Kidney (tissue), 14 donors: Measurements from ENCODE around the gene REEP6. TPM values are rescaled to one million over a fixed set of nuclear protein-coding genes. Genes with fewer than 3 reads are reported as not detected.
A peak's percentile ranks its signal among the peaks of the same experiment; 100 is the strongest.

ENCODE experiments used
- DNase-seq, 5 donors: peaks; one replicate each; pipeline ENCODE4 v3.0.0-alpha.2; 2013 to 2020
- FAIRE-seq: peaks from 2 replicates; lab custom pipeline; 2012; peaks lifted over from hg19 to GRCh38; lab: Jason Lieb, UNC
- H3K27ac ChIP-seq, 2 donors: one replicate each; pipeline ENCODE4 v1.7.0; 2013; ENCODE audit warnings: low read depth in 2 of 2, low read length in 2 of 2, inconsistent platforms in 1 of 2
- H3K27me3 ChIP-seq: one replicate; pipeline ENCODE4 v1.7.1; 2013; ENCODE audit warnings: low read length, inconsistent platforms; ENCODE audit not compliant: control insufficient read depth, insufficient read depth
- H3K36me3 ChIP-seq, 3 donors: one replicate each; pipeline versions ENCODE4 v1.7.0 to v1.7.1; 2013; ENCODE audit warnings: low read length in 3 of 3, control low read depth in 1 of 3, inconsistent platforms in 1 of 3; ENCODE audit not compliant: insufficient read depth in 3 of 3, control insufficient read depth in 2 of 3
- H3K4me1 ChIP-seq, 3 donors: one replicate each; pipeline versions ENCODE4 v1.7.0 to v1.7.1; 2013; ENCODE audit warnings: low read length in 3 of 3, inconsistent platforms in 1 of 3, low read depth in 1 of 3; ENCODE audit not compliant: control insufficient read depth in 2 of 3, insufficient read depth in 2 of 3
- H3K4me3 ChIP-seq, 3 donors: one replicate each; pipeline versions ENCODE4 v1.7.0 to v1.8.1; 2013; ENCODE audit warnings: low read length in 3 of 3, control low read depth in 1 of 3, inconsistent platforms in 1 of 3
- H3K9ac ChIP-seq, 3 donors: one replicate each; pipeline versions ENCODE4 v1.7.0 to v1.7.1; 2013; ENCODE audit warnings: low read length in 3 of 3, control low read depth in 1 of 3, inconsistent platforms in 1 of 3
- H3K9me3 ChIP-seq, 3 donors: one replicate each; pipeline versions ENCODE4 v1.7.0 to v1.7.1; 2013; ENCODE audit warnings: low read length in 3 of 3, control low read depth in 1 of 3, inconsistent platforms in 1 of 3; ENCODE audit not compliant: control insufficient read depth in 2 of 3, insufficient read depth in 1 of 3
- intact Hi-C: fragments of 100-400 bp; cut with DNase I; formaldehyde crosslinking; loops from one replicate; pipeline ENCODE4 v1.11.1; 2022
- polyA plus RNA-seq: library from polyadenylated mRNA; stranded (reverse); fragments of 350-450 nt; fragmentation: Illumina TruSeq; extraction: RNeasy Lipid Tissue Mini Kit (QIAGEN cat#74804); gene quantifications from one replicate; pipeline ENCODE4 v1.2.3, GENCODE V29; 2014; ENCODE audit warnings: low read depth, low replicate concordance; ENCODE audit not compliant: insufficient read depth
- total RNA-seq: library from RNA; stranded (reverse); fragmentation: NEBNext Ultra II Directional; extraction: Animal tissue kit (Norgen Biotek cat#: 25700); gene quantifications from one replicate; pipeline ENCODE4 v1.2.1, GENCODE V29; 2021
- TF ChIP-seq, protein P1 (sequence below): IDR thresholded peaks from 3 replicates; pipeline ENCODE4 v1.5.1; 2012; ENCODE audit warnings: mild to moderate bottlenecking, moderate library complexity, borderline replicate concordance; ENCODE audit not compliant: insufficient read depth; ENCODE audit errors: extremely low read depth
- donor health status: control.
- donor health status: control.
- donor health status: control.
- donor health status: control.
- donor health status: control.
- donor health status: DM: yes; HTN: yes; CAD: no.
- donor health status: Normal renal cell carcinoma (clear cell type).

The REEP6 gene
- total and polyA plus RNA-seq, 2 donors from 2014 or later = 9.6 to 60.0 TPM

DNA sequence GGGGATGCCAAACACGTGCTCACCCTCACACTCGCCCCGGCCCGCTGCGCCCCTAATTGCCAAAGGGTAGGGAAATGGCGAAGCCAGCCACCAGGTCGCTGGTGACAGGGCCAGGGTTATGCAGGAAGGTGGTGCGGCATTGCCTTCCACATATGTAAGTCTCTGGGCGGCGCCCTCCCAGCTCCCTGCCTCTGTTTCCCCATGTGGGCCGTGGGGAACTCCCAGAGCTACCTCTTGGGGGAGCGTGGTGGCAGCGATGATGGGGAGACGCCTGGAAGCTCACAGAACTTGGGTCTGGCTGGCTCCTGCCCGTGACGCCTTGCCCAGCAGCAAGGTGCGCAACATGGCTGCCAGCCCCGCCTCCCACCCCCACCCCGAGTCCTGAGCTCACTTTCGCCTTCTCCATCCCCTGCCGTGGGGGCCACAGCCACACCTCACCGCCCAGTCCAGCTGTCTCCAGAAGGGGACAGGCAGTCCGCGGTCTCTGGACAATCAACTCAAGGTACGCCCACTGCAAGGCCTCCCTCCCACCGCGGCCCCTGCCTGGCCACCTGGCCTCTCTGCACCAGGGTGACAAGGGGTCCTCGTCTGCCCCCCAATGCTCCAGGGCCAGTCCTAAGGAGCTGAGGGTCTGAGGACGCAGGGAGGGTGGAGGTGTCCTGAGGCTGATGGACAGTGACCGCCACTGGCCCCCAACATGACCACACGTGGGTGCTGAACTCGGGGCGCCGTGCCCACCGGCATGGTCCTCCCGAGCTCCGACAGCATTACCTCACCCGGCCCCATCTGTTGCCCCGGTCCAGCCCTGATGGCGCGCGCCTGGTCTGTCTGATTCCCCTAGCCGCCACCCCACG is 18.5 kb upstream of the REEP6 start:
- TF ChIP-seq, protein P1, sequence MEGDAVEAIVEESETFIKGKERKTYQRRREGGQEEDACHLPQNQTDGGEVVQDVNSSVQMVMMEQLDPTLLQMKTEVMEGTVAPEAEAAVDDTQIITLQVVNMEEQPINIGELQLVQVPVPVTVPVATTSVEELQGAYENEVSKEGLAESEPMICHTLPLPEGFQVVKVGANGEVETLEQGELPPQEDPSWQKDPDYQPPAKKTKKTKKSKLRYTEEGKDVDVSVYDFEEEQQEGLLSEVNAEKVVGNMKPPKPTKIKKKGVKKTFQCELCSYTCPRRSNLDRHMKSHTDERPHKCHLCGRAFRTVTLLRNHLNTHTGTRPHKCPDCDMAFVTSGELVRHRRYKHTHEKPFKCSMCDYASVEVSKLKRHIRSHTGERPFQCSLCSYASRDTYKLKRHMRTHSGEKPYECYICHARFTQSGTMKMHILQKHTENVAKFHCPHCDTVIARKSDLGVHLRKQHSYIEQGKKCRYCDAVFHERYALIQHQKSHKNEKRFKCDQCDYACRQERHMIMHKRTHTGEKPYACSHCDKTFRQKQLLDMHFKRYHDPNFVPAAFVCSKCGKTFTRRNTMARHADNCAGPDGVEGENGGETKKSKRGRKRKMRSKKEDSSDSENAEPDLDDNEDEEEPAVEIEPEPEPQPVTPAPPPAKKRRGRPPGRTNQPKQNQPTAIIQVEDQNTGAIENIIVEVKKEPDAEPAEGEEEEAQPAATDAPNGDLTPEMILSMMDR = no peak
- Histone ChIP-seq H3K36me3 (peaks cover 0 to 3% (median 0%) of the 10 kb centered on the region in 3 donors), H3K4me3 (no peak overlapping the region), H3K4me1 (peaks cover 0 to 29% (median 4%) of the 10 kb centered on the region in 3 donors), H3K27me3 (peaks cover 16% of the 10 kb centered on the region), H3K9ac (no peak overlapping the region), H3K27ac (no peak overlapping the region), H3K9me3 (no peaks in the 10 kb centered on the region)
- DNase-seq = peak in 2 of 5 donors; percentile 51 to 73
- FAIRE-seq = no peak
- intact Hi-C loops = no loop called here

- FAIRE-seq = no peak
- TF ChIP-seq, protein P1 = no peak
- intact Hi-C loops = no loop called here
- peak in 1 of 5 donors; percentile 66 for DNase-seq
- peaks cover 0 to 25% (median 4%) of the 10 kb centered on the region in 3 donors for H3K4me1 ChIP-seq
- H3K27ac ChIP-seq = no peak overlapping the region
- peaks cover 15% of the 10 kb centered on the region for H3K27me3 ChIP-seq
- H3K36me3 ChIP-seq = peaks cover 0 to 5% (median 0%) of the 10 kb centered on the region in 3 donors
- no peak overlapping the region for H3K4me3 ChIP-seq
- H3K9ac ChIP-seq = no peak overlapping the region
- H3K9me3 ChIP-seq = no peaks in the 10 kb centered on the region
These were observed 17.7 kb upstream of the REEP6 start for GRCh38 chr19:1473085-1473851.

- DNase-seq (no peak), FAIRE-seq (no peak)
- H3K9ac ChIP-seq = no peak overlapping the region
- H3K4me1 ChIP-seq = peaks cover 0 to 22% (median 4%) of the 10 kb centered on the region in 3 donors
- H3K36me3 ChIP-seq = peaks cover 0 to 5% (median 0%) of the 10 kb centered on the region in 3 donors
- H3K9me3 ChIP-seq = no peaks in the 10 kb centered on the region
- no peak overlapping the region for H3K4me3 ChIP-seq
- intact Hi-C loops = no loop called here
- H3K27ac ChIP-seq = no peak overlapping the region
- H3K27me3 ChIP-seq = peaks cover 13% of the 10 kb centered on the region
- TF ChIP-seq, protein P1 = no peak
These were observed 16.8 kb upstream of the REEP6 start for GRCh38 chr19:1474011-1474764.
